Measurements from ENCODE around the gene TBC1D22A.

DNA sequence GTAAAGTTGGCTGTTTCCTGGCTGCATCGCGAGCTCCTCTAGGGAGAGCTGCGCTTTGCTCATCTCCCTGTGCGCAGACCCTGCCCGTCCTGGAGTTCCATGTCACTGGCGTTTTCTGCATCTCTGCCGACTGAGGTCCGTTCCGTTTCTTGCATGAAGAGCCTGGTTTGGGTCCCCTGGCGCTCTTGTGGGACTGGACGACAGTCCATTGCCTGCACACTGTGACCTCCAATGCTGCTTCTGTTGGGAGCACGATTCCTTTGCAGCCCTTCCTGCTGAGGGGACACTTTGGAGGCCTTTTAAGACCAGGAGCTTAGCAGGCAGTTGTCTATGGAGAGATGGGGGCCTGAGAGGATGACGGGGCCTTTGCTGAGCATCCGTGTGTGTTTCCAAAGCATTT lies 90.3 kb downstream of the TBC1D22A start:
- TF ChIP-seq, protein P1, sequence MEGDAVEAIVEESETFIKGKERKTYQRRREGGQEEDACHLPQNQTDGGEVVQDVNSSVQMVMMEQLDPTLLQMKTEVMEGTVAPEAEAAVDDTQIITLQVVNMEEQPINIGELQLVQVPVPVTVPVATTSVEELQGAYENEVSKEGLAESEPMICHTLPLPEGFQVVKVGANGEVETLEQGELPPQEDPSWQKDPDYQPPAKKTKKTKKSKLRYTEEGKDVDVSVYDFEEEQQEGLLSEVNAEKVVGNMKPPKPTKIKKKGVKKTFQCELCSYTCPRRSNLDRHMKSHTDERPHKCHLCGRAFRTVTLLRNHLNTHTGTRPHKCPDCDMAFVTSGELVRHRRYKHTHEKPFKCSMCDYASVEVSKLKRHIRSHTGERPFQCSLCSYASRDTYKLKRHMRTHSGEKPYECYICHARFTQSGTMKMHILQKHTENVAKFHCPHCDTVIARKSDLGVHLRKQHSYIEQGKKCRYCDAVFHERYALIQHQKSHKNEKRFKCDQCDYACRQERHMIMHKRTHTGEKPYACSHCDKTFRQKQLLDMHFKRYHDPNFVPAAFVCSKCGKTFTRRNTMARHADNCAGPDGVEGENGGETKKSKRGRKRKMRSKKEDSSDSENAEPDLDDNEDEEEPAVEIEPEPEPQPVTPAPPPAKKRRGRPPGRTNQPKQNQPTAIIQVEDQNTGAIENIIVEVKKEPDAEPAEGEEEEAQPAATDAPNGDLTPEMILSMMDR (conservative IDR thresholded peaks at IDR 0.05; ENCODE audit: low read depth in 2 of 2), result no peak
- TF ChIP-seq EZH2 (IDR thresholded peaks at IDR 0.05; ENCODE audit: low read depth, unreplicated experiment), result no peak
- no peak for TF ChIP-seq STAT1 (IDR thresholded peaks at IDR 0.05; ENCODE audit: unreplicated experiment)
- TF ChIP-seq EZH2phosphoT487 (IDR thresholded peaks at IDR 0.05; ENCODE audit: unreplicated experiment), result no peak
